HPDE6-E6E7 (cell line): Measurements from ENCODE around the gene LAD1.

ENCODE experiments used
- DNase-seq: peaks from one replicate; pipeline ENCODE4 v3.0.0; 2011; ENCODE audit warnings: missing footprints; ENCODE audit errors: extremely low spot score

Gene LAD1, protein sequence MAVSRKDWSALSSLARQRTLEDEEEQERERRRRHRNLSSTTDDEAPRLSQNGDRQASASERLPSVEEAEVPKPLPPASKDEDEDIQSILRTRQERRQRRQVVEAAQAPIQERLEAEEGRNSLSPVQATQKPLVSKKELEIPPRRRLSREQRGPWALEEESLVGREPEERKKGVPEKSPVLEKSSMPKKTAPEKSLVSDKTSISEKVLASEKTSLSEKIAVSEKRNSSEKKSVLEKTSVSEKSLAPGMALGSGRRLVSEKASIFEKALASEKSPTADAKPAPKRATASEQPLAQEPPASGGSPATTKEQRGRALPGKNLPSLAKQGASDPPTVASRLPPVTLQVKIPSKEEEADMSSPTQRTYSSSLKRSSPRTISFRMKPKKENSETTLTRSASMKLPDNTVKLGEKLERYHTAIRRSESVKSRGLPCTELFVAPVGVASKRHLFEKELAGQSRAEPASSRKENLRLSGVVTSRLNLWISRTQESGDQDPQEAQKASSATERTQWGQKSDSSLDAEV

DNA sequence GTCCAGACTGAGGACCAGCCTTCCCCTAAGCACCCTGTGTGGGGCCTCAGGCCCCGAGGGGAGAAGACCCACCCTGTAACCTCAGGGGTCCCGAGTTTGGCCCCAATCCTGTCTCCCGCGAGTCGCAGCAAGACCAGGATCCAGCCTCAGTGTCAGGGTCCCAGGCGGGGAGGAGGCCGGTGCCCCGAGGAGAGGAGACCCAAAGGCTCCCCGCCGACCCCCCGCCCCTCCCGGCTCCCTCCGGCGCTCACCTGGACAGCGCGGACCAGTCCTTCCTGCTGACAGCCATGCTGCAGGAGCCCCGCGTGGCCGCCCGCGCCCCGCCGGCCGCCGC, at the start of gene LAD1:
Gene LAD1, minus strand, starts transcription at position 307 of the 334 bp plus-strand sequence. Its CDS starts 18 bp downstream, at position 289.
- no peak for DNase-seq

DNA sequence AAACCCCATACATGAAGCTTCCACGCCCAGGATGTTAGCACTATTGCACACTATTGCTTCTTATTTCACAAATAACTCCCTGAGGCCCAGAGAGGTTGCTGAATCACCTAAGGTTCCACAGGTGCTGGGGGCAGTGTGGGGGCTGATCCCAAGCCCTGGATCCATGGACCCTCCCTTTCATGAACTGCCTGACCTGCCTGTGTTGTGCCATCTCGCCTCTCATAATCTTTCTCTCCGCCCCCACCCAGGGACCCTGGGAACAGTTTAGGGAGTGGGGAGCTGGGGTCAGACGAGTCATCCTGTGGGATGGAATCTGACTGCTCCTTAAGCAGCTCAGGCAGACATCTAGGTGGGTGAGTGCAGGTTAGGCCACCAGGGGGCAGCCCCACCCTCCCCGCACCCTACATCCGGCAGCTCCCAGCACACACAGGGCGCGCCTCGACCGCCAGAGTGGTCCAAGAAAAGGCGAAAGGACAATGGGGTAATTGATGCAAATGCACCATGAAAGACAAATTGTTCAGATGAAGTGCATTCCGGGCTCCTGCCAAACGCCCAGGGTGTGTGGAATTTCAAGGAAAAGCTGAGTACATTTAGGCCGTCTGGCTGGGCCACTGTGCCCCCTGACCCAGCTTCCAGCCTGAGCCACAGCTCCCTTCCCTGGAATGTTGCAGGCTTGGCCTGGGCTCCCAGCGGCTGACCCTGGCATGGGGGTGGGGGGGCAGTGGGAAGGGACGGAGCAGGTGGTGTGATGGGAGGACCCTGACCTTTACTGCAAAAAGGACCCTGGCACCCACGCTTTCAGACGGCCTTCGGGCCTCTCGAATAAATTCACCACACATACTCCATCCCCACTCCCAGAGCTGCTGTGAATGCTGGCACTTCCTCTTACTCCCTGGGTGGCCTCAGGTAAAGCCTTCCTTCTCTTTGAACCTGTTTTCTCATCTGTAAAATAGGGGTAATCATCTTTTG, 49.1 kb upstream of the LAD1 start:
- peak; percentile 79 for DNase-seq

DNA sequence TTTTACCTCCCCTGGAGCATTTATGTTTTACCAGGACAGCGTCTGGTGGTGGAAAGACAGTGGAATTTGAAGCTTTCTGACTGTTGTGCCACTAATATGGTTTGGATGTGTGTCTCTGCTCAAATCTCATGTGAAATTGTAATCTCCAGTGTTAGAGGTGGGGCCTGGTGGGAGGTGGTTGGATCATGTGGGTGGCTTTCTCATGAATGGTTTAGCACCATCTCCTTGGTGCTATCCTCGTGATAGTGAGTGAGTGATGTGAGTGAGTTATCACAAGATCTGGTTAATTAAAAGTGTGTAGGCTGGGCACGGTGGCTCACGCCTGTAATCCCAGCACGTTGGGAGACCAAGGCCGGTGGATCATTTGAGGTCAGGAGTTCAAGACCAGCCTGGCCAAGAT, 46.2 kb upstream of the LAD1 start:
- no peak for DNase-seq

DNA sequence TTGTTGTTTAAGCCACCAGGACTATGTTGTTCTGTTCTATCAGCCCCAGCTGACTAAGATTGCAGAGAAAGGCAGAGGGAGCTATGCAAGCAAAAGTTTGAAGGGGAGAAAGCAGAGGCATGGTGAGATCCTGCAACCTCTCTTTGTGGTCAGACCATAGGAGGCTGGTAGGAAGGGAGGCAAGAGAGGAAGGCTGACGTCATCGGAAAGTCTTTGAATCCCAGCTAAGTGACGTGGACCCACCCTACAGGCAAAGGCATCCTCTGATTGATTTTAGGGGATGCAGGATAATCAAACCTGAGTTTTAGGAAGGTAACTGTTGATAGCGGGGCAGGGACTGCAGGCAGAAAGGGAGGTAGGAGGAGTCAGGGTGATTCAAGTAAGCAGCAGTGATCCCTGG, 45.7 kb upstream of the LAD1 start:
- DNase-seq: no peak

DNA sequence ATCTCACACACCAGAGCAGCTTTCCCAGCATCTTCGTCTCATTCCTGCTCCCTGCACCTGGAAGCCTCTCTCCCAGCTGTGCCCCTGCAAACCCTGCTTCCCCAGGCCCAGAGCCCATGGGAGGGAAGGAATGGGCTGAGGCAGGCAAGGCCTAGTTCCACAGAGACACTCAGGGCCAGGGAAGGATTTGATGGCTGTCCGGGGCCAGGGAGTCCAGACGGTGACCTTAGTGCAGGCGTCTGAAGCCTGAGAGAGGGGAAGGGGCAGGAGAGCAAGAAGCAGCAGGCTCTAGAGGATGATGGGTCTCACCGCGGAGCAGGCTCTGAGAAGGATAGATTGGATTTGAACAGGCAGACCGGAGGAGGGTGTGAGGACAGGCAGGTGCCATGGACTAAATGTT, 44.6 kb upstream of the LAD1 start:
- DNase-seq: no peak

DNA sequence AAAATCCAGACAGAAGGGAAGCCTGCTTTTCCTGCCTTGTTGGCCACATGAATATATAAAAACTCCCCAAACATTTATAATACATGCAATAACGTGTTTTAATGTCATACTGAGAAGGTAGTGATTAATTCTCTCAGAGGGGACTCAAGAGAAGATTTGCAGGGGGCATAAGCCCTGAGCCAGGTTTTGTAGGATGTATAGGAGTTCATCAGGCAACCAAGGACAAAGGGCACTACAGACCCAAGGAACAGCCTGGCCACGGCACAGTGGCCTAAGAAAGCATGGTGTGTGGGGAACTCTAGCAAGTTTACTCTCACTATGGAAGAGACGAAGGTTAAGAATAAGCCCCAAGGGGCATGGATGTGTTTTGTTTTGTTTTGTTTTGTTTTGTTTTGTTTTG, 37.8 kb upstream of the LAD1 start:
- no peak for DNase-seq

DNA sequence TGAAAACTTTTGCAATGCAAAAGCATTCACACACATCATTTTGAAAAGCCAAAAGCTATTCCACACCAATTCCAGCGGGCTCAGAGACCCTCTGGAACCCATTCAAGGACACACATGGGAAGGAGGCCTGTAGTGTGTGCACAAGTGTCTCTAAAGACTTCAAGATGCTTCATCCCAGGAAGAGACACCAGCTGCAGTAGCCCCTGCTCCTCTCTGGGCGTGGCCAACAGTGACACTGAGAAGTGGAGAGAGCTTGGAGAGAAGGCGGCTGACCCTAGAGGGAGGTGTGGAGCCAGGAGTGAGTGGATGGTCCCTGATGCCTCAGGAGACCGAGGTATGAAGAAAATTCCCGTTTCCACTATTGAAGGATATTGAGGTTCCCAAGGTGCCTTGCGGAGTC, 37.3 kb upstream of the LAD1 start:
- DNase-seq: no peak

DNA sequence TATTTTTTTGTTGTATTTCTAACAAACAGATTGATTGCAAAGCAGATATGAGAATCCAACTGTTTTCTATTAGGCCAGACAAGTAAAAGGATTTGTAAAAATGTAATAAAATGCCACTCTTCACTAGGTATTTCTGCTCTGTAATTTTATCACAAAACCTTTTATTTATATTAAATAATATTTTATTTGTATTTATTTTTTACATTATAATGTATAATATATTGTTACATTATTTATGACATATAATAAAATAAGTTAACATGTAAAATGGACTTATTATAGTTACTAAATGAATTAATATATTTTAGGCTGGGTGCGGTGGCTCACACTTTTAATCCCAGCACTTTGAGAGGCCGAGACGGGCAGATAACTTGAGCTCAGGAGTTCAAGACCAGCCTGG, 35.1 kb upstream of the LAD1 start:
- no peak for DNase-seq

DNA sequence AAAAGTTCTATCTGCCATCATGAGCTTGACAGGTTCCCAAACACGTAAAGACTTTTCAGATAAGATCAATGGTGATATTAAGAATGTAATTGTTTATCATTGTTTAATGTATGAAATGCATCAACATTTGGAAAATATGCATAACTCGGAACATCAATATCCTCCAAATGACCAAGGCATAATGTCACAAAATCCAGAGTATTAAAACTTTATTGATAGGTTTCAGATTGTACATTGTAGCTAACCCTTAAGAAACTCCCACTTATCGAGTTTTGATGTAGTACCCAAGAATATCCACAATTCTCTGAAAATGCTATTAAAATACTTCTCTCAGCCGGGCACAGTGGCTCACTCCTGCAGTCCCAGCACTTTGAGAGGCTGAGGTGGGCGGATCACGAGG, 34.5 kb upstream of the LAD1 start:
- no peak for DNase-seq

DNA sequence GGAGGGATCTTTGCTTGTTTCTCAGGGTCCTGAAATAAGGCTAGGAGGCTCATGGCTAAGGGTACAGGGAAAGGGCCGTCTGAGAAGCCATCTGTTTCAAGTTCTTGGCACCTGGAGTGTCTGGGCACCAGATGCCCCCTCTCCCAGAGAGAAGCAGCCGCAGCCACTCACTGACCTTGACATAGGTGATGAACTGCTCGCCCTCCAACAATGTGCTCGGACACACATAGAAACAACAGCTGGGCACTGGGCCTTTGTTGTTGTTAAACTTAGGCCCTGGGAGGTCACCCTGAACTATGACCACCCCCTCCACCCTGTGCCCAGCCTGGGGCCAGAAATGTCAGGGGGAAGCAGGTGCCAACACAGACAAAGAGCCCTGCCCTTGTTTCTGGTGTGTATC, 31.7 kb upstream of the LAD1 start:
- DNase-seq: no peak

DNA sequence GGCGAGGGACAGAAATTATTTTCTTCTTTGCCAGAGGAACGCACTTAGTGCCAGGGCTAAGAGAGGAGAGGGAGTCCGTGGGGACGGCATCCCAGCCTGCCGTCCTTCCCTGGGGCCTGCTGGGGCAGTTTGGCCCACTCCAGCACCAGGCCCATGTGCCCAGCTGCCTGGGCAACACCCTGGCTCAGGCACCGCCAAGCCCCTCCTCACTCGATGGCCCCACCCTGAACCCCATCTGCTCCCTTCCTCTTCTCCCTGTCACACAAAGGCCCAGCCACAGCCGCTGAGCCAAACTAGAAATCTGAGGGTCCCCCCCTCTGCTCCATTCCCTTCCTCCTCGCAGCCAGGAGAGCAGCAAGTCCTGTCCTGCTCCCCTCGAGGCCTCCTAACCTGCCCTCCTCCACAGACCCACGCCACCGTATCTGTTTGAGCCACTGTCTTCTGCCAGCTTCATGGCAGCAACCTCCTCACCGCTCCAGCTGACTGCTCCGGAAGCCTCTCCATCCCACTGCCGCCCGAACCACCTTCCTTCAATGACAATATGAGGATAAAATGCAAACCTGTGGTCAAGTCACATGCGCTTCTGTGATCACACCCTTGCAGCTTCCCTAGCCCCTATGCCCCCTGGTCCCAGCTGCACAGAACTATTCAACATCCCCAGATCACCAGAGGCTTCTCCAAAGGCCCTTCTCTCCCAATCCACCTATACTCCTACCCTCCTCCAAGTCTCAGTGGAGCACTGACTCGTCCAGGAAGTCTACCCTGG, 30.8 kb upstream of the LAD1 start:
- DNase-seq: no peak

DNA sequence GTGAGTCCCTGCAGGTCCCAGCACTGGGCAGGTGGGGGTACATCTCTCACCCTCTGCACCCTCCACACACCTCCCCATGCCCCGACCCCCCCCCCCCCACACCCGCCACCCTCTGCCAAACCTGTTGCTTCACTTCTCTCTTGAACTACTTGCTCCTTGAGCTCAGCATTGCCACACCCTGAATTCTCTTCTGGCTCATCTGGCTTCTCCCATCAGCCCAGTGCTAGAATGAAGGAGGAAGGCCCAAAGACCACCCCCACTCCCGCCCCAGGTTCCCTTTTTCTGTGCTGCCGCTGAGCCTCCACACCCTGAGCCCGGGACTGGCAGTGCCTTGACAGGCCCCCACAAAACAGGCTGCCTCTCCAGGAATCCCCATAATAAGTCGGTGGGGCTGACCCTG, 28.8 kb upstream of the LAD1 start:
- no peak for DNase-seq

DNA sequence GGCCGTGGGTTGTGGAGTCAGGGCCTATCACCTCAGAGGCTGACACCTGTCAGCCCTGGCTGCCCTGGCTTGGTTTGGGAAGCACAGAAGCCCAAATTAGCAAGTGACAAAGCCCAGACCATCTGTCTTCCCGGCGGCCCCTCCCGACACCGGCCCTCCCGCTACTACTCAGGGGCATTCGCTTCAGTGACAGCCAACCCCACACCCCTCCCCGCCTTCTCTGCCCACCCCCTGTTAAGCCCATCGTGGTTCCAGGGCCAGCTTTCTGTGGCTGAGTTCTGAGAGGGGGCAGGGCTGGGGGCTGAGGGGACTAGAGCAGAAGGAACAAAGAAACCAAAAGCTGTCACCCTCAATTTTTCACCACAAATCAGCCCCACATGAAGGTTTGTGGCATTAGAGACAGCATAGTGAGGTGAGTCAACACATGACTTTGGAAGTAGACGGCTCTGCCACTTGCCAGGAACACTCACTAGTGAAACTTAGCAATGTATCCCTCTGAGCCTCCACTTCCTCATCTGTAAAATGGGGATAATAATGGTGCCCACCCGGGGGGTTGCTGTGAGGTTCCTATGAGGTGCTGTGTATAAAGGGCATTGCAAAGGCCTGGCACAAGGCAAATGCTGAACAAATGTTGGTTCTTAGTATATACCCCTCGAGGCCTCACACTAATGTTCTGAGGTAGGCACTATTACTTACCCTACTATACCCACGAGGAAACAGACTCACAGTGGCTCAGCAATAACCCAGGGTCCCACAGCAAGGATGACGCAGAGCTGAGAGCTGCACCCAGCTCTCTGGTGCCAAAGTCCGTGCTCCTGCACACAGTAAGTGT, 27.6 kb upstream of the LAD1 start:
- DNase-seq: no peak

DNA sequence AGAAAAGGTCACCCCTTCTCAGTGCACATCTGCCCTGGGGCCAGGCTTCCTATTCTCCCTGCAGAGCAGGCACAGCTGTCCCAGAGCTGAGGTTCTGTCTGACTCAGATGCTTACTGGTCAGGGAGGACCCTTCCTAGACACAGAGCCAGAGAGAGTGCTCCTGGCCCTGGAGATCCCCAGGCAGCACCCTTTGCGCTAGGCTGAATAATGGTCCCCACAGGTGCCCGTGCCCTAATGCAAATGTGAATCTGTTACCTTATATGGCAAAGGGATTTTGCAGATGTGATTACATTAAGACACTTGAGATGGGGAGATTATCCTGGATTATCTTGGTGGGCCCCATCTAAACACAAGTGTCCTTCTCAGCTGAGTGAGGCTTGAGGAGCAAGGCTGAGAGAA, 25.0 kb upstream of the LAD1 start:
- no peak for DNase-seq

DNA sequence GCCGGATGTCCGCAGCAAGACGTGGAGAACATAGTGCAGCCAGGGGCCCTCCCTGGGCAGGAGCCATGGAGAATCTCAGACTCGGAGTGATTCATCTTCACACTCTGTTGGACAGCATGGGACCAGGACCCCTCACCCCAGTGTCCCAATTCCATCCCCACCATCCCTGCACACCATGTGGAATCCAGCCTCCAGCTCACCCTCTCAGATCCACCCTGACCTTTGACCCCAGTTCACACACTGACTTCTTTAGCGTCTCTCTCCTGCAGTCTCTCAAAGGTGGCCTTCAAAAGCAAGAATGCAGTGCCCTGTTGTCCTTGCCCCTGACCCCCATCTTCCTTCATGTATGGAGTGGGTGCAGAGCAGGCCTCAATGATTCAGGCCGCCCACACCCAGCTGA, 24.5 kb upstream of the LAD1 start:
- no peak for DNase-seq

DNA sequence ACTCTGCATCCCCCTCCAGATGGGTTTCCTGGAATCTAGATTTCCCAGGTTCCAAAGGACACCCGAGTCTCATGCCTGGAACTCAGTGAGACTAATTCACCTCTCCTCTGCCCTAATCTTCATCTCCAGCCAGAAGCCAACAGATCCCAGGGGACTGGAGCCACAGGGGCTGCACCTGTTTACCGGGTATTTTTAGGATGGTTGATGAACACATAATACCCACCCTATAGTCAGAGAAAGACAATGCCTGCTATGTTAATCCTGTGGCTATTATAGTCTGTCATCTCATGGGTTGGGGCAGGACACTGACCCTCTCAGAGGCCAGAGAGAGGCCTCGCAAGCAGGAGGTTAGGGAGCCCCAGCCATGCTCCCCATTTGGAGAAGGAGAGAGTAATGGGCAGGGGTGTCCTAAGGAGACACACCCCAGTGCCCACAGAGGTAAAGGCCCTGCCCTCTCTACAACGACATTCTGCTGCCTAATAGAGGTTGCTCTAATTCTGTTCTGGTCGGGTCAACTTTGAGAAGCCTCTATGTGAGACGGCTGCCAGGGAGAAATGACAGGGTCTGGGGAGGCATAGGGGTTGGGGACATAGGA, 23.4 kb upstream of the LAD1 start:
- DNase-seq: no peak

DNA sequence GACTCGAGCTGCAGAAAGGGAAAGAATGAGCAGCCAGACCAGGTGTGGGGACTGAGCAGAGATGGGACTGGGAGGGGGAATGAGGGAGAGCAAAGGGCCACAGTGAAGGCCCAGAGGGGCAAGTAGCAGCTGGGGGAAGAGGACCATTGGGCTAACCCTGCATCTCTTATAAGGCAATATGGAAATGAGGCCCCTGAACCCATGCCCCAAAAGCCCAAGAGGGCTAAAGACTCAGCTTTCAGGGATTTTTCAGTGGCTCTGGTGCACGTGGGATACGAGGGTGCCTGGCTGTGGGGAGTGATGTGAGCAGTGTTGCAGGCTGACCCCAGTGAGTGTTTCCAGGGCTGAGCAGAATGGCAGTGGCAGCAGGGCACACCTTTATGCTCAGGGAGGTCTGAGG, 22.9 kb upstream of the LAD1 start:
- no peak for DNase-seq

DNA sequence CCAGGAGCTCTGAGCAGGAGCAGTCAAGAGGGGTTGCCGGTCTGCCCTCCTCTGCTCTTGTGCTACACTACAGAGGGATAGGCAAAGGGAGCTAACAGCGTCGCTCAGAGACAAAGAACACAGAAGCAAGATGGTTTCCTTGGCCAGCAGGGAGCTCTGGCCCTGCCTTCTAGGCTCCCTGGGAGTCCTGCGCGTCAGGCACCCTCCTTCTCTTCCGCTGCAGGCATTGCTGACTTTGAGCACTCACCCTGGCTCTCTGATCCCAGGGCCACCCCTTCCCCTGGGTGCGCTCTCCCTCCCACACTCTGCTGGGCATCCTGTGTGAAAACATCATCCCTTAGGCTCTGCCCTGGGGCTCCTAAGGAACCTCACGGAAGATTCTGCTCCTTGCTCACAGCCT, 21.9 kb upstream of the LAD1 start:
- DNase-seq: no peak

DNA sequence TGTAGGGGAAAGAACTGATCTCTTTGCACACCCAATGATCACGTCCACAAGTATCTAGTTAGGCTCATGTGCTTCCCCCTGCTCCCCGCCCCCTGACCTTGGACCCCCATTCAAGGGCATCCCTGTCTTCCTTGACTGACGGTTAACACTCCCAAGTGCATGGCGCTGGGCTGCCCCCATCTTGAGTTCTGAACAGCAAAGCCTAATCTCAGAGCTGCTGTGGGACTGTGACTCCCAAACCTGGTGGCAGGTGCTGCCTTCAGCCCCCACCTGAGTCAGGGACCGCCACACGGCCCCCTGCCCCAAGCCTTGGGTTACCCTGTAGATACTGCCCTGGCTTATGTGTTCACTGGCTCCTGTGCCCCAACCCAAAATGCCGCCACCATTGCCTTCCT, 21.5 kb upstream of the LAD1 start:
- no peak for DNase-seq

DNA sequence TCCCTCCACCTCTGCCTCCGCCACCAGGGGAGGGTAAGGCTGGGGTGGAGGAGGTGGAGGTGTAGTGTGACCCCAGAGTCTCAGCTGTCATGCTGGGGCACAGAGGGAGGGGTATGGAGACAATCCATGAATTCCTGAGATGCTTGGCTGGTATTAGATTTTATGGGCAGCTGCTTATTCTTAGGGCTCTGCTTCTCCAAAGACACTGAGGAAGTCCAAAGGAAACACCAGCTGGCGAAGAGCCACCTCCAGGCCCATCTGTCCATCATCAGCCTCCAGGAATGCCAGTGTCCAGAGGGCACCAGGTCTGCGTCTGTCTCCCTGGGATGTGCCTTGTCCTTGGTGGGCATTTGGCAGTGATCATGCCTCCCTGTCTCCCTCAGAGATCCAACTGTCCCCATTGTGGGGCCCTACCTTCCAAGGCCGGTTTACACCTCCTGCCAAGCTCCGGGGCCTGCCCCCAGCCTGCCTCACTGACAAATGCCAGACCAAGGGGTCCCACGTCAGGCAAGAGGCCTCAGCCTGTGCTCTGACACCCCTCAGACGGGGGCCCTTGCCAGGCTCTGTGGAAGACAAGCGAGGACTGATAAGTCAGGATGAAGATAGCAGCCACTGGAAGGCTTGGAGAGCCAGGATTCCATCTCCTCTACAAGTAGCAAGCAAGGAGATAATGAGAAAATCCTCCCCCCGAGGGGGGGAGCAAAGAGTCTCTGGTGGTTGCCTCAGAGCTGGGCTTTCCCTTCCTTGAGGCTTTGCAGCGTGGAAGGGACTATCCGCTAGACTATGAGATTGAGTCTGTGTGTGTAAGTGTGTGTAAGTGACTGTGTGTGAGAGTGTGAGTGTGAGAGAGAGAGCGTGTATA, 20.9 kb upstream of the LAD1 start:
- no peak for DNase-seq
